Measurements from ENCODE around the gene SMC4.

SMC4 gene

DNA sequence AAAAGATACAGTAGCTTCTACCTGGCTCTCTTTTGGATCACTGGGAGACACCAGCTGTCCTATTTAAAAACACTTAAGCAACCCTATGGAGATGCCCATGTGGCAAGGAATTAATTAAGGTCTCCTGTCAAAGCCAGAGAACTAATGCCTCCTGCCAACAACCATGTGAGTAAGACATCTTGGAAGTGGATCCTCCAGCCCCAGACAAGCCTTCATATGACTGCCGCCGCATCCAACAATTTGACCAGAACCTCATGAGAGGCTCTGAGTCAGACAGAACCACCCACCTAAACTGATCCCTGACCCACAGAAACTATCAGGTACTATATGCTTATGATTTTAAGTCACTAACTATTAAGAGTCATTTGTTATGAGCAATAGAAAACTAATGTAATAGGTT, 22.8 kb upstream of the SMC4 start:
- Histone ChIP-seq H3K36me3 (ENCODE audit: insufficient read depth, low read length) (peaks cover 5% of the 10 kb centered on the region), H3K9ac (ENCODE audit: low read depth, low read length) (no peak overlapping the region)

DNA sequence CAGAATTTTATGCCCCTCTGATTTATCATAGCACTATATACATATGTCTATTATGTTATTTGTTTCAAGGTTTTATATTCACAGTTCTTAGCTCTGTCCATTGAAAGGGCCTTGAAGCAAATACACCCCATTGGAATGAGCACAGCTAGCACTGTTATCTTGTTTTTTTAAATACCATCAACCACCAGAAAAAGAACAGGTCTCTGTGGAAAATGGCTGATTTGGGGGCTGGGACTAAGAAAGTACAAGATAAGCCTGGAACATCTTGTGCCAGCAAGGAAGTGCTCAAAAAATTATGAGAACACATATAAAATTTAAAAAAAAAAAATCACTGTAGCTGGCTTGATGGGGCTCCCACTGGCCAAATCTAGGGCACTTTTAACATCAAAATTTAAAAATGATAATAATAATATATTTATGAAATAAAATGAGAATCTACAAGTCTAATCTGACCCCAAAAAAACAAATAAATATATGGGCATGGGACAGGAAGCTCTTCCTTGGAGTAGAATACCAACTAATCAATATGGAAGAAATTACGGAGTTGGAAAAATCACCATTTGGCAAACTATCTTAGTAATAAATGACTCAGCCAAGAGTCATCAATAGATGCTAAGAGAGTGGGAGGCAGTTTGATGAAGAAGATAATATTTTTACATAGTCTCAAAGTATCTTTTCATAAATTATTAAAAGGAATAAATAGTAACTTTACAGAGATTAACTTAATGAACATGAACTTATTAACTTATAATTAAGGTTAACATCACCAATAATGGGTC, 20.9 kb upstream of the SMC4 start:
- no peaks in the 10 kb centered on the region for H3K9me3 ChIP-seq (replicated peaks; ENCODE audit: low read length)
- peak overlapping the region; percentile 55 for H3K4me2 ChIP-seq (ENCODE audit: low read length)
- peaks cover 45% of the 10 kb centered on the region for H3K4me1 ChIP-seq (ENCODE audit: control insufficient read depth, insufficient read depth, low read length)
- H3K27me3 ChIP-seq (ENCODE audit: control insufficient read depth, insufficient read depth, low read length) = no peaks in the 10 kb centered on the region
- peaks cover 5% of the 10 kb centered on the region for H3K36me3 ChIP-seq (ENCODE audit: insufficient read depth, low read length)
- no peak overlapping the region for H3K9ac ChIP-seq (ENCODE audit: low read depth, low read length)
- no peak overlapping the region for H3K4me3 ChIP-seq (ENCODE audit: low read length)

More for the DNA sequence above, 22.8 kb upstream of the SMC4 start:
- Histone ChIP-seq H3K4me3 (ENCODE audit: low read length) (no peak overlapping the region), H3K4me2 (ENCODE audit: low read length) (peak overlapping the region; percentile 2), H3K9me3 (replicated peaks; ENCODE audit: low read length) (no peaks in the 10 kb centered on the region), H3K27me3 (ENCODE audit: control insufficient read depth, insufficient read depth, low read length) (no peaks in the 10 kb centered on the region), H3K4me1 (ENCODE audit: control insufficient read depth, insufficient read depth, low read length) (peaks cover 56% of the 10 kb centered on the region)

DNA sequence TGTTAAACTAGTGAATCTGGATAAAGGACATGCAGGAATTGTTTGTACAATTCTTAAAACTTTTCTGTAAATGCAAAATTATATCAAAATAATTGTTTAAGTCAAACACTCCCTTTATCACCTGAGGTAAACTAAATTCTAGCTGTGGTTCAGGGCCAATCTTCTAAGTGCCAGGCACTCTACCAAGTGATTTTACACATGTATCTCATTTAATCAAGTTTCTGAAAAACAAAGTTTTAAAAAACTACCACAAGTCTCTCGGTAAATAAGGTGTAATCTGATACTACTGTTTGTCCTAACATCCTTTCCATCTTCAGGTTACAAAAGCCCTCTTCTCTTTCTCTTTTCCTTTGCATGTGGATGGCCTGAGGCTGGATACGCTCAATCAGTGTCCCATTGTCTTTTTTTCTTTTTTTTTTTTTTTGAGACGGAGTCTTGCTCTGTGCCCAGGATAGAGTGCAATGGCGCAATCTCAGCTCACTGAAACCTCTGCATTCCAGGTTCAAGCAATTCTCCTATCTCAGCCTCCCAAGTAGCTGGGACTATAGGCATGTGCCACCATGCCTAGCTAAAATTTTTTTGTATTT, 19.7 kb upstream of the SMC4 start:
- H3K9me3 ChIP-seq (replicated peaks; ENCODE audit: low read length) = no peaks in the 10 kb centered on the region
- H3K9ac ChIP-seq (ENCODE audit: low read depth, low read length) = no peak overlapping the region
- no peak overlapping the region for H3K4me3 ChIP-seq (ENCODE audit: low read length)
- peaks cover 3% of the 10 kb centered on the region for H3K36me3 ChIP-seq (ENCODE audit: insufficient read depth, low read length)
- H3K4me1 ChIP-seq (ENCODE audit: control insufficient read depth, insufficient read depth, low read length) = peaks cover 36% of the 10 kb centered on the region
- H3K4me2 ChIP-seq (ENCODE audit: low read length) = no peak overlapping the region
- H3K27me3 ChIP-seq (ENCODE audit: control insufficient read depth, insufficient read depth, low read length) = no peaks in the 10 kb centered on the region

DNA sequence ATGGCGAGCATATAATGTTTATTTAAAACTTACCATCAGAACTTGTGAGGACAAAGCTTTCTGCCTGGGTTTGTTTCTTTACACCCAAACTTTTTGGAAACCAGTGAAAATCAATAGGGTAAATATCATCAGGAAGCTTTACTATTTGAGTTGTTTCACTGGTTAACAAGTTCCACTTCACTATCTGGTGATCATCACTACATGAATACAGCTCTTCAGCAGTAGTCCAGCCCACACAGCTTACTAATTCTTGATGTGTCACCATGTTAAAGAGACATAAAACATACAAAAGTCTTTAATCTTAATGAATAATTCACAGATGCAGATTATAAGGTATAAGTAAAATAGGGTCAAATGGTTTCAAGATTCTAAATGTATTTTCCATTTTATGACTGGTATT, 18.0 kb upstream of the SMC4 start:
- Histone ChIP-seq H3K36me3 (ENCODE audit: insufficient read depth, low read length) (no peaks in the 10 kb centered on the region), H3K9ac (ENCODE audit: low read depth, low read length) (no peak overlapping the region), H3K9me3 (replicated peaks; ENCODE audit: low read length) (no peaks in the 10 kb centered on the region), H3K27me3 (ENCODE audit: control insufficient read depth, insufficient read depth, low read length) (no peaks in the 10 kb centered on the region), H3K4me2 (ENCODE audit: low read length) (no peak overlapping the region), H3K4me1 (ENCODE audit: control insufficient read depth, insufficient read depth, low read length) (peaks cover 33% of the 10 kb centered on the region), H3K4me3 (ENCODE audit: low read length) (no peak overlapping the region)

DNA sequence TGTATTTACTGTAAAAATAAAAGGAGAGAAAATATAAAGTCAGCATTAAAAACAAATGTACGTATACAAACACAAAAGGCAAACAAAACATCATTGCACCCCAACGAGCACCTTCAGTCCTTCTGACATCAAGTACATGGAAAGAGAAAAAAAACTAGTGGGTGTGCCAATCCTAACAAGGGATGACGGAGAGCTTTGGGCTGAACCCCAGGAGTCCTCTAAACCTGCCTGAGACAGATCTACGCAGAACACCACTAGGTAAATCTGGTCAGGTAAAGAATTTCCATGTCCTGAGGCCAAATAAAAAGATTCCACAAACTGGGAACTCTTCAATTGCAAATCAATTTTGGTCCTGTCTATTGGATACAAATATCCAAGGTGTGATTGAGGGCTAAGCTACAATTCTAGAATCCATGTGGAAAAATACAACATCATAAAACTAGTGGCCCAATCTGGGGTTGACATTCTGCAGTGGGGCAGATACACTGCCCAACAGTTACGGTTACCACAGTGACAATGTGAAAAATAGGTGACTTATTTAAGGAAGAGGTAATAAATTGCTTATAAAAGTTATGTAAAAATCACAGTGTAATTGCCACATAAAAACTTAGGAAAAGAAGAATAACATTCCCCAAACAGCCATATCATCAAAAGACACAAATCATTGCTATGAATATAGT, 14.7 kb upstream of the SMC4 start:
- peaks cover 9% of the 10 kb centered on the region for H3K4me1 ChIP-seq (ENCODE audit: control insufficient read depth, insufficient read depth, low read length)
- no peak overlapping the region for H3K9ac ChIP-seq (ENCODE audit: low read depth, low read length)
- no peaks in the 10 kb centered on the region for H3K27me3 ChIP-seq (ENCODE audit: control insufficient read depth, insufficient read depth, low read length)
- no peak overlapping the region for H3K4me2 ChIP-seq (ENCODE audit: low read length)
- H3K36me3 ChIP-seq (ENCODE audit: insufficient read depth, low read length) = no peaks in the 10 kb centered on the region
- H3K4me3 ChIP-seq (ENCODE audit: low read length) = no peak overlapping the region
- no peaks in the 10 kb centered on the region for H3K9me3 ChIP-seq (replicated peaks; ENCODE audit: low read length)

DNA sequence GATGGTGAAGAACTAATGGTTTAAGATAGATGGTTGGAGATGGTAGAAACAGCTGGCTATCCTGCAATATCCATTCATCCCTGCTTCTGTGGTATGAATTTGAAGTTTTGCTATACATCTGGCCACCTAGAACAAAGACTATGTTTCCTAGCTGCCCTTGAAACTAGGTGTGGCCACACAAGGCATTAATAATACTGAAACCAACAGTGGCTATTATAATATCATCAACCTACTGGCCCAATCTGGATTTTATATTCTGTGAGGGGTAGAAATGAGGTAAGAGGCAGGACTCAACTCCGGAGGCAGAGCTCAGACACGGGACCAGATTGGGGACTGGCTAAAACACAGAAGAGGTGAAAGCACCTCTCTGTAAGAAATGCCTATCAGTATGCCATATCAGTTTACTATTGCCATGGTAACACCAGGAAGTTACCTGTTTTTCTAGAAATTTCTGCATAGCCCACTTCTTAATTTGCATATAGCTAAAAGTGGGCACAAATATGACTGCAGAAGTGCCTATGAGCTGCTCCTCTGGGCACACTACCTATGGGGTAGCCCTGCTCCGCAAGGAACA, 8.8 kb upstream of the SMC4 start:
- no peaks in the 10 kb centered on the region for H3K27me3 ChIP-seq (ENCODE audit: control insufficient read depth, insufficient read depth, low read length)
- no peaks in the 10 kb centered on the region for H3K36me3 ChIP-seq (ENCODE audit: insufficient read depth, low read length)
- H3K9me3 ChIP-seq (replicated peaks; ENCODE audit: low read length) = no peaks in the 10 kb centered on the region
- H3K4me3 ChIP-seq (ENCODE audit: low read length) = no peak overlapping the region
- no peak overlapping the region for H3K4me2 ChIP-seq (ENCODE audit: low read length)
- H3K9ac ChIP-seq (ENCODE audit: low read depth, low read length) = no peak overlapping the region
- peaks cover 7% of the 10 kb centered on the region for H3K4me1 ChIP-seq (ENCODE audit: control insufficient read depth, insufficient read depth, low read length)

DNA sequence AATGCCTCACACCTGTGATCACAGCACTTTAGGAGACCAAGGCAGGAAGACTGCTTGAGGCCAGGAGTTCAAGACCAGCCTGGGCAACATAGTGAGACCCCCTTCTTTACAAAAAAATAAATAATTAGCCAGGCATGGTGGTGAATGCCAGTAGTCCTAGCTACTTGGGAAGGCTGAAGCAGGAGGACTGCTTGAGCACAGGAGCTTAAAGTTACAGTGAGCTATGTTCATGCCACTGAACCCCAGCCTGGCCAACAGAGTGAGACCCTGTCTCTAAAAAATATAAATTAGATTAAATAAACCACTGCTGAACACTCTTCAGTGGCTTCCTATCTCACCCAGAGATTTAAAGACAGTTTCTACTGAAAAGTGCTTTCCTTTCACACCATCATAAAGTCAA, 6.7 kb upstream of the SMC4 start:
- H3K9me3 ChIP-seq (replicated peaks; ENCODE audit: low read length) = no peaks in the 10 kb centered on the region
- H3K4me1 ChIP-seq (ENCODE audit: control insufficient read depth, insufficient read depth, low read length) = peaks cover 8% of the 10 kb centered on the region
- no peak overlapping the region for H3K4me3 ChIP-seq (ENCODE audit: low read length)
- H3K36me3 ChIP-seq (ENCODE audit: insufficient read depth, low read length) = no peaks in the 10 kb centered on the region
- no peaks in the 10 kb centered on the region for H3K27me3 ChIP-seq (ENCODE audit: control insufficient read depth, insufficient read depth, low read length)
- no peak overlapping the region for H3K4me2 ChIP-seq (ENCODE audit: low read length)
- no peak overlapping the region for H3K9ac ChIP-seq (ENCODE audit: low read depth, low read length)

DNA sequence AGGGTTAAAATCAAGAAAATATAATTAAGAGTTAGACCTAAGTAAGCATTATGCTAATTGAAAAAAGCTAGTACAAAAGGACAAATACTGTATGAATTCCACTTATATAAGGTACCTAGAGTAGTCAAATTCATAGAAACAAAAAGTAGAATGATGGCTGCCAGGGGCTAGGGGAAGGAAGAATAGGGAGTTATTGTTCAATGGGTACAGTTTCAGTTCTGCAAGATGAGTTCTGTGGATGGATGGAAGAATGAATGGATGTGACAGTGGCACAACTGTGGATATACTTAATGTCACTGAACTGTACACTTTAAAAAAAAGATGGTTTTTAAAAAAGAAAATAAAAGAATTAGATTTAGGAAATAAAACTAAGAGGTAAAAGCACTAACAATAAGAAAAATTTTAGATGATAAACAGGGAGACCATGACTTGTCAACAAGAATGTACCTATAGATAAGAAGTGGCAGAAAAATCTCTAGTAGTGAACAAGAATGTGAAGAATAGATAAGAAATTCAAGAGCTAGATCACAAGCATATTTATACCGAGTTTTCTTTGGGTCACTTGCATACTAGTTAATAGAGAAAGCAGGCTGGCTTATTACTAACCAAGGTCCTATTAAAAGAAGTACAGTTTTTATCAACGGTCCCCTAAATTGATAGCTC, 6.0 kb upstream of the SMC4 start:
- no peak overlapping the region for H3K4me2 ChIP-seq (ENCODE audit: low read length)
- H3K9ac ChIP-seq (ENCODE audit: low read depth, low read length) = no peak overlapping the region
- no peaks in the 10 kb centered on the region for H3K36me3 ChIP-seq (ENCODE audit: insufficient read depth, low read length)
- no peaks in the 10 kb centered on the region for H3K27me3 ChIP-seq (ENCODE audit: control insufficient read depth, insufficient read depth, low read length)
- no peaks in the 10 kb centered on the region for H3K9me3 ChIP-seq (replicated peaks; ENCODE audit: low read length)
- H3K4me3 ChIP-seq (ENCODE audit: low read length) = no peak overlapping the region
- H3K4me1 ChIP-seq (ENCODE audit: control insufficient read depth, insufficient read depth, low read length) = peaks cover 14% of the 10 kb centered on the region

DNA sequence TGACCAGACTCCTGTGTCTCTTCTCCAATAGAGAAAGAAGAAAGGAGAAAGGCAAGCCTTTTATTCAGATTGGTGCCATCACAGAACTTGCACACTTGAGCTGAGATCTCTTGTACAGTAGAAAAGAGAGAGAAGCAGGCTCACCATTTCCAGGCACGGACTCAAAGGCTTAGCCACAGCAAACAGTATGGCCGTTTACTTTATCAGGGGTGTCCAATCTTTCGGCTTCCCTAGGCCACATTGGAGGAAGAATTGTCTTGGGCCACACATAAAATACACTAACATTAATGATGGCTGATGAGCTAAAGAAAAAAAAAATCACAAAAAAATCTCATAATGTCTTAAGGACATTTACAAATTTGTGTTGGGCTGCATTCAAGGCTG, 5.4 kb upstream of the SMC4 start:
- peaks cover 14% of the 10 kb centered on the region for H3K4me1 ChIP-seq (ENCODE audit: control insufficient read depth, insufficient read depth, low read length)
- H3K9me3 ChIP-seq (replicated peaks; ENCODE audit: low read length) = no peaks in the 10 kb centered on the region
- H3K4me2 ChIP-seq (ENCODE audit: low read length) = no peak overlapping the region
- no peak overlapping the region for H3K9ac ChIP-seq (ENCODE audit: low read depth, low read length)
- no peaks in the 10 kb centered on the region for H3K36me3 ChIP-seq (ENCODE audit: insufficient read depth, low read length)
- no peak overlapping the region for H3K4me3 ChIP-seq (ENCODE audit: low read length)
- no peaks in the 10 kb centered on the region for H3K27me3 ChIP-seq (ENCODE audit: control insufficient read depth, insufficient read depth, low read length)

DNA sequence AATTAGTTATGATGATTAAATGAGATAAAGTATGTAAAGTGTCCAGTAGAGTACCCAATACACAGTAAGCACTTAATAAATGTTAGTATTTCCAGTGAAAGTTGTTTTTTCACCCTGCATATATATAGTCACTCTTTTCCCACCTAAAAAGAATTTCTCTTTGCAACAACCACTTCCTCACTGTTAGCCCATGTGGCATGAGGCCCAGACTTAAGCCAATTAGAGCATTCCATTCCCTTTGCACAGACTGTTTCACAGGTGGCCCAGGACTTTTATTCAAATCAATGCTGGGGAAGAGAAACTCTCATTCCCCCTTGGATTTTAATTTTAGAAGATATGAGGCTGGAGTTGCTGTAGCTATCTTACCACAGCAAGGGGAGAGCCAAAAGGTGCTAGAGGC, 4.2 kb upstream of the SMC4 start:
- H3K9ac ChIP-seq (ENCODE audit: low read depth, low read length) = no peak overlapping the region
- peaks cover 14% of the 10 kb centered on the region for H3K4me1 ChIP-seq (ENCODE audit: control insufficient read depth, insufficient read depth, low read length)
- H3K4me3 ChIP-seq (ENCODE audit: low read length) = no peak overlapping the region
- no peaks in the 10 kb centered on the region for H3K9me3 ChIP-seq (replicated peaks; ENCODE audit: low read length)
- no peak overlapping the region for H3K4me2 ChIP-seq (ENCODE audit: low read length)
- no peaks in the 10 kb centered on the region for H3K36me3 ChIP-seq (ENCODE audit: insufficient read depth, low read length)
- H3K27me3 ChIP-seq (ENCODE audit: control insufficient read depth, insufficient read depth, low read length) = no peaks in the 10 kb centered on the region

DNA sequence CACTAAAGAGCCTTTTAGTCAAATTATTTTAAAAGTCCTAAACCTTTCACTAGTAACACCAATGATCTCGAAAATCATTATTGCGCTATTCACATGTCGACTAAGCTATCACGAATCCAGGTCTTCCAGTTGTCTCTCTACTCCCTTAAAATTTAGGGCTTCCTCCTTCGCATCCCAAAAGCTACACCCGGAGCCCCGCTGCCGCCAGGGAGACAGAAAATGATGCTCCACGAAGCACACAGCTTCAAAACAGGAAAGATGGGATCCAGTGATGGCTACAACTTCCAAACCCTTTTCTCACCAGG, 678 bp upstream of the SMC4 start:
- Histone ChIP-seq H3K27me3 (ENCODE audit: control insufficient read depth, insufficient read depth, low read length) (no peaks in the 10 kb centered on the region), H3K4me3 (ENCODE audit: low read length) (peak overlapping the region; percentile 95), H3K9me3 (replicated peaks; ENCODE audit: low read length) (no peaks in the 10 kb centered on the region), H3K36me3 (ENCODE audit: insufficient read depth, low read length) (no peaks in the 10 kb centered on the region), H3K9ac (ENCODE audit: low read depth, low read length) (peak overlapping the region; percentile 95), H3K4me1 (ENCODE audit: control insufficient read depth, insufficient read depth, low read length) (peaks cover 27% of the 10 kb centered on the region), H3K4me2 (ENCODE audit: low read length) (peak overlapping the region; percentile 79)

Measured in skeletal muscle satellite cell (primary cell).